Measurements from ENCODE around the gene HIGD2A.
"Not testable (repeated sequence)": the region's sequence is repeated elsewhere in the genome, so short reads cannot be mapped to it uniquely, and the experiment has no call there.

HIGD2A gene

DNA sequence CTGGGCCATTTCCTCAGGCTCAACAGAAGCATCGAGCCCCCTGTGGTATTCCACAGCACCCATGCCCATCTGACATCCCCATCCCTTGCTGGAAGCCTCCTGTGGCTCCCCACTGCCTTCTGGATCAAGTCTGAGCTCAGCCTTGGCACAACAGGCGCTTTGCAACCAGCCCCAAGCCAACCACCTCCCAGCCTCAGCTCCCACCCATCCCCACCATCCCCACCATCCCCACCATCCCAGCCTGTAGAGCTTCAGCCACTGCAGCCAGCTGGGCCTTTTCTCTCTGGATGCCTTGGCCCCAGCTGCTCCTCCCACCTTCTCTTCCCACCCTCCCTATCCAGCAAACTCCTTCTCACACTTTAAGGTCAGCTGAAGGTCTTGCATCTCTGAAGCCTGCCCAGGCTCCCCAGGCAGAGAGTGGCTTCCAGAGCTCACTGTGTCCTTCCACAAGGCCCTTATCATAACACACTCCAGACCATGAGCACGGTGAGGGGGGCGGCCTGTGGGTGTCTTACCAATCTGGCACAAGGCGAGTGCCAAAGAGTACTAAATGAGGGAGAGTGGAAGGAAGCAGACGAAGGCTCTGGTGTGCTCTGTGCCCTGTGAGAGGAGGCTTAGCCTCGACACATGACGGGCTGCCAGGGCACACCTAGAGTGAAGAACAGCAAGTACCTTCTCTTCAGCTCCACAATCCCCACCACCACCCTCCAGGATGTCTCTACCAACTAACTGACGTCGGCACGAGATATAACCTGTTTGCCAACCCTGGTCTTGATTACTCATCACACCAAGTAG, 6.5 kb downstream of the HIGD2A start:
- no peak for DNase-seq (ENCODE audit: low read depth)

DNA sequence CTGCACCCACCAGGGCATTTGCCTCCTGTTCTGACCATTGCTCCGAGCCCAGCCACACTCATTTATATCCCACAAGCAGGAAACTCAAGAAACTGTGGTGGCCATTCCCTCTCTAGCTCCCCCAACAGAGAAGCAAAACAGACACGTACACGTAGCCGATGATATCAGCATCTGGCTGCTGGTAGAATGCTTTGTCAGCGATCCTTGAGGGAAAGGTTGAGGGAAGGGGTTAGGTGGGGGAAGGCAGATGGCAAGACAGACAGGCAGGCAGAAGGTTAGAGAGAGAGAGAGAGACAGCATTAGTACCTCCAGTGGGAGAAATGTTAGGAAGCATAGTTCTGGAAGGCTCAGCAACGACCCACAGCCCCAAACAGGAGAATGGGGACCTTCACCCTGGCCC, 7.8 kb downstream of the HIGD2A start:
- DNase-seq (ENCODE audit: low read depth): no peak

DNA sequence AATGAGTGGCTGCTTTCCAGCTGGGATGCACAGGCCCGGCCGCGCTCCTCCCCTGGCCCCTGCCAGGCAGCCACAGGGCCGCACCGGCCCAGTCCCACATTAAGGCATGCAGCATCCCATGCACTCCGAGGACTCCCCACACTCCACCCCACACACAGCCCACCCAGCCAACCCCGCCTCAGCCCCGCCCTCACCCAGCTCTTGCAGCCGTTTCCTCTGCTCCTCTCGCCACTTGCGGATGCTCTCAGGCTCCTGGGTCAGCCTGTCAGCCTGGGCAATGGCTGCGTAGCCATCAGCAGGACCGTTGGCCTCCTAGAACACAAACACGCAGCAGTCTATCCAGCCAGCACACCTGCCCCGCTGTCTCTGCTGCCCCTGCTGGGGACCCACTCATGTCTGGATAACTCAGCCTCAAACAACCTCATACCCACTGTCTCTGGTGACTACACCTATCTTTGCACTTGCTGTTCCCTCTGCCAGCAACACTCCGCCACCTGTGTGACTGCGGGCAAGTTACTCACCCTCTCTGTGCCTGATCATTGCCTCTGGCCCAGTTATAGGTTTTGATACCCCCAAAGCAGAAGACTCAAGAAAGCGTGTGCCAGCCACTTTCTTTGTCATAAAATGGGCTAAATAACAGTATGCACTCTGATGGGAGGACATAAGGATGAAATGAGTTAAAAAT, 9.3 kb downstream of the HIGD2A start:
- DNase-seq (ENCODE audit: low read depth): no peak

DNA sequence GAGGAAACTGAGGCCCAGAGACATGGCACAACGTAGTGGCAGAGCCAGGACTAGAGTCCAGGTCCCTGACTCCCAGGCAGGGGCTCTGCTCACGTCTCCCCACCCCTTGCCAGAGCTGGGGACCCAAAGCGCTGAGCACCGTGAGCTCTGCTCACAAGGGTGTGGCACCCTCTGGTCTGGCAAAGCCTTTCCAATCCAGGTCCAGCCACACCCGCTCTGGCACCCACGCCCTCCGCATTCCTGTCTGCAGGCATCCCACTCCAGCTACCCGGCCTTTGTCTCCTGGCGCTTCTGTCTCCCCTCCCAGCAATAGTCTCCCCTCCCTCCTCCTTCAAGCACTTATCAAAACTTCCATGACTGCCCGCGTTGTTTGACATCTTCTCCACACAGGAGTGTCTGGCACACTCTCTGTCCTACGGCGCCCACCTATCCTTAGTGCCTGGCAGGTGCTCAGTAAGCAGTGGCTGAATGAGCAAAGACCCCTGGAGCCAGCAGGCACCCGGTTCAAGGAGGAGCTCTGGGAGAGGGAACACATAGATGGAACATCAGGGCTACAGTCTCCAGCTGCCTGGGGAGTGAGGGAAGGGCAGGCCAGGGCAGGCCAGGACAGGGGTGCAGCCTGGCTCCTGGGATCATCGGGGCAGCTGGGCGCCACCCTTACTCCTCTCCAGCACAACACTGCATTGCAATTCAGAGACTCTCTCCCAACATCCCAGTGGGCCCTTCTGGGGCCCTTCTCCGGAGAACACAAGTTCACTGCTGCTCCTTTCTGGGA, 12.0 kb downstream of the HIGD2A start:
- DNase-seq (ENCODE audit: low read depth): no peak

DNA sequence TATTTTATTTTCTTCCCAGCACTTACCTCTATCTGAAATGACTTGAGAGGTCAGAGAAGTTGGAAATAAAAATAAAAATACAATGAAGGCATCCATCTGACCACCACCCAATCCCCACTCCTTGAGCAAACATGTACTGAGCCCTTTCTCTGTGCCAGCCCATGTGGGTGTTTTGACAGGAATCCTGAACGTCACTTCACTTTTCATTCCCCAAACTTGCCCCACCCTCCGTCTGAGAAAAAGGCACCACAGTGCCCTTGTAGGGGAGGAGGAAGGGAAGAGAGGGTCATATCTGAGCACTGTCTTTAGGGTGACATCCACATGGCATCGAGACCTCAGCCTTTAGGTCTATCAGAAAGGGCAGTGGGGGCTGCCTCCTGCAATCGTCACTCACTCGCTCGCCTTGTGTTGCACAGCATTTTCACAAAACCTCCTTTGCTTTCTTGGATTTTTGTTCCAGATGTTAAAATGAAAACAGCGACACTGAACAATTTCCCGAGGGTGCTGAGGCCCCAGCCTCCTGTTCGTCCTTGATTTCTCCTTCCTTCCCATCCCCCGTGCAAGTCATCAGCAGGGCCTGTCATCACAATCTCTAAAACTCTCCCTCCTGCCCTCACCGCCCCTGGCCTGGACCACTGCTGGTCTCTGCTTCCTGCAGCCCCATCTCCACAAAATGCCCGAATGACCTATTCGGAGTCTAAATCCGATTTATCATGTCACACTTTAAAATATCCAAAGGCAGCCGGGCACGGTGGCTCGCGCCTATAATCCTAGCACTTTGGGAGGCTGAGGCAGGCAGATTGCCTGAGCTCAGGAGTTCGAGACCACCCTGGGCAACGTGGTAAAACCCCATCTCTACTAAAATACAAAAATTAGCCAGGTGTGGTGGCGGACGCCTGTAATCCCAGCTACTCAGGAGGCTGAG, 13.0 kb downstream of the HIGD2A start:
- DNase-seq (ENCODE audit: low read depth): no peak

DNA sequence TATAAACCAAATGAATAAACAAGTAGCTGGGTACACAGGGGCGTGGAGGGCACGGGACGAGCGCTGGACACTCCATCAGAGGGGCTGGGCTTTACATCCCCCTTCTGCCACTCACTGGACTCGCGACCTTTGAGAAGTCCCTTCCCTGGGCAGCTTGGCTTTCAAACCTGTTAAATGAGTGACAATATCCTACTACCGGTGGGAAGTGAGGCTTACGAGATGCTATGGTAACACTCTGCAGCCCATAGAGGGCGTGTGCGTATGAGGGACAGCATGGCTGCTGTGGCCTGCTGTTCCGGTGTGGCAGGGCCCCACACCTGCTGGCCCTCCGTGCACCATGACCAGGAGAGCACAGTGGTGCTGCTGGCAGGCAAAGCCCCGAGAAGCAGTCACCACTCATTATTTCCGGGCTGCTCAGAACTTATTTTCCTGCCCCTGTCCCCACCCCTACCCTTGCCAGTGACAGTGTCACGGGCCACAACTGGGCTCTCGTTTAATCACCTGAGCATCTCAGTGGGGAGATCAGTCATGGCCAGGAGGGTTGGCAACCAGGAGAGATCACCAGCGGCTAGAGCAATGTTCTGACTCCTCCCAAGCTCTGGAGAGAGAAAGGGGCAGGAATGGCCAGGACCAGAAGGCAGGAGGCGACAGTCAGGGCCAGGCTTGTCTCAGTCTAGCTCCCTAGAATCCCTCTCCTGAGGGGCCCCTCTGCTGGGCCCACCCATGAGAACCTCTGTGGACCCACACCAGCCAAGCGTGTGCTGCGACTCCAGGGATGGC, 17.3 kb downstream of the HIGD2A start:
- no peak for DNase-seq (ENCODE audit: low read depth)

DNA sequence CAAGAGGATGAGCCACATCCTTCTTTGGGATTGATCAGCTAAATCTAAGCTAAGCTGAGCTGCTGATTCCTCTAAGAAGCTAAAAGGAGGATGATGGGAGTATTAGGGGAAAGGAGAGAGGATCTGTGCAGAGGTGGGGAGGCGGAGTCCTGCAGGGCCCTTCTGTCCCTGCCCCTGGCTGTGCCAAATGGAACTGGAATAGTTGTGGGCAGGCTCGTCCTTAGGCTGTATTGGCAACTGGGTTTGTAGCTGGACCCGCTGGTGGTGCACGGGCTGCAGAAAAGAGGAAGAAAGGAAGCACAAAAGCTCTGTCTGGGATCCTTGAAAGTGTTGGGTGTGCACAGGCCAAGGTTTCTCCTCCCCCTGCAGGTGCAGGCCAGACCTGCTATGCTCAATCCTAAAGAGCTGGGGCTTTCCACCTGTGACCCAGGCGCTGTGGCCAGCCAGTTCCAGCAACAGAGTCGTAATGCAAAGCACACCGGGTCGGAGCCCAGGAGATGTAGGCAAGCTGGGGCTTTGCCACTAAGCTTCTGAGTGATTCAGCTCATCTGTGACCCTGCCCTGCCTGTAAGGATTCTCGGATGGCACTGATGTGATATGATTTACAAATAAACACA, 18.0 kb downstream of the HIGD2A start:
- no peak for DNase-seq (ENCODE audit: low read depth)

DNA sequence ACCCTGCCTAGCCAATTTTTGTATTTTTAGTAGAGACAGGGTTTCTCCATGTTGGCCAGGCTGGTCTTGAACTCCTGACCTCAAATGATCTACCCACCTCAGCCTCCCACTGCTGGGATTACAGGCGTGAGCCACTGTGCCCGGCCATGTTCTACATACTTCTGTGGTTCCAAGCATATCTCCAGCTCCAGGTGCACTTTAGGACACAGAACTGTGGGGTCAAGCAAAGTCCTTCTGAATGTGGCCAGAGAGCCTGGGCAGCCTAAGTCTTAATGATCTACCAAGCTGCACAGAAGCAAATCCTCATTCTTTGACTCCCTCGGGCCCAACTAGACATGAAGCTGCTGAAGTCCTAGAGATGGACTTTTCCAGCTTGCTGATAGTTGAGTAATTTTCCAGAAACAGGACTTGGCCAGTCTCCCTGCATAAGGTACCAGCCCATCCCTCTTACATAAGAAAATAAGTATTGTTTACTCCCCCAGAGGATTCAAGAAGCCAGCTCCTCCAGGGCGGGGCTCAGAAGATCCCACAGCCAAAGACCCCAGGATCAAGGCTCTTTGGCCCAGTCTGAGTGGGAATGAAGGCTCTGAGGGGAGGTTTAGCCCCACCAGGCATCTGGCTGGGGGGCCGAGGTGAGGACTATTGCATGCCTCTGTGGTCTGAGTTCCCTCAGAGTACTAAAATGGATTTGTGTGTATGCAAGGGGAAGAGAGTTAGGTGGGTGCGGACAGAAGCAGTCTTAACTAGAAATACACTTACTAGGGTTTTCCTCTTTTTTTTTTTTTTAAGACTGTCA, 19.1 kb downstream of the HIGD2A start:
- DNase-seq (ENCODE audit: low read depth): no peak

DNA sequence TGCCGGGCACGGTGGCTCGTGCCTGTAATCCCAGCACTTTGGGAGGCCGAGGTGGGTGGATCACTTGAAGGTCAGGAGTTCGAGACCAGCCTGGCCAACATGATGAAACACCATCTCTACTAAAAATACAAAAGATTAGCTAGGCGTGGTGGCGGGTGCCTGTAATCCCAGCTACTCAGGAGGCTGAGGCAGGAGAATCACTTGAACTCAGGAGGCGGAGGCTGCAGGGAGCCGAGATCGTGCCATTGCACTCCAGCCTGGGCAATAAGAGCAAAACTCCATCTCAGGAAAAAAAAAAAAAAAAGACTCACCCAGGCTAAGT, 19.7 kb downstream of the HIGD2A start:
- not testable (repeated sequence) for DNase-seq (ENCODE audit: low read depth)

DNA sequence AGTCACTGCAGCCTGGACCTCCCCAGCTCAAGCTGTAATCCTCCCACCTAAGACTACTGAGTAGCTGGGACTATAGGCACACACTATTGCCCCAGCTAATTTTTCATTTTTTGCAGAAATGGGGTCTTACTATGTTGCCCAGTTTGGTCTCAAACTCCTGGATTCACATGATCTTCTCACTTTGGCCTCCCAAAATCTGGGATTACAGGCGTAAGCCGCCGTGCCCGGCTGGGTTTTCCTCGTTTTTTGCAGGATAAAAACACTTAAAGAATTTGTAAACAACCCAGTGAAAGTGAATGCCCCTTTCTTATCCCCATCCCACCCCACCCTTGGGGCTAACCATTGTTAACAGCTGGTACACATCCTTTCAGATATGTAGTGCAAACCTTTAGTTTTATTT, 20.0 kb downstream of the HIGD2A start:
- no peak for DNase-seq (ENCODE audit: low read depth)

DNA sequence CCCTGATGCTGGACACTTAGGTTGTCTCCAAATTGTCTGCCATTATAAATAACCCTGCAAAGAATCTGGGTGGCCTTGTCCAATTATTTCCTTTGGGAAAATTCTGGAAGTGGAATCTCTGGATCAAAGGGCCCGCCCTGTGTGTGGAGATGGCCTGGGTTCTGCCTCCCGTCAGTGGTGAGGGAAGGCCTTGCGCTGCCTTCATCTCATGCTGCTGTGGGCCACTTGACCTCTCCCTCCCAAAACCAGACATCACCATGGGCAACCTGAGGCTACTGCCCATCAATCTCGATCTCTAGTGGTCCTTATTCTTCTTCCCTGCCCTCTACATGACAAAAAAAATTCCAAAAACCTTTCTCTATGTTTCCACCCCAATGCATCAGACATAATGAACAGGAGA, 21.2 kb downstream of the HIGD2A start:
- no peak for DNase-seq (ENCODE audit: low read depth)

DNA sequence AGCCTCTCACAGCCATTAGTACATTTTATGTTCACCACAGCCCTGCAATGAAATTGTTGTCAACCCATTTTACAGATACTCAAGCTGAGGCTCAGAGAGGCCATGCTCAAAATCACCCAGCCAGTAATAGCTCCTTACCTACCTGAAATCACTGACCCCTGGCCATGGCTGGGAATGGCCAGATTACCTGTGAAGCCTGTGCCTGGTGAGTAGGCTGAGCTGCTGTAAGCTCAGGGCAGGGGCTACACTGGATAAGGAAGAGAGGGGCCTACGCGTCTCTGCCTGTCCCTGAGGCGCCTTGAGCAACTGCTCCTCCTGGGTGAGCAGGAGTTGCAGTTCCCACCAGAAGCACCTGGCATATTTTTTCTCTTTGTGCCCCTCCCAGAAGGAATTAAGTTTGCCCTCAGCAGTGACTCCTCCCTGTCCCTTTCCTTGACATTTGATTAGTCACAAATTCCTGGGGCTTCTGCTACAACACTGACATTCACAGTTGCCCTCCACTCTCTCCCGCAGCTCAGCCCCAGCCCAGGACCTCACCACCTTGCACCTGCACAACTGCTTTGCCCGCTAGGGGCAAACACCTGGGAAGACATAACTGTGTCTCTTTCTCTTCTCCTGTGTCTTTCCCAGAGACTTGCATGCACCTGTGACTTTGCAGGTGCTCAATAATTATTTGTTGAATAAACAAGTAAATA, 22.1 kb downstream of the HIGD2A start:
- no peak for DNase-seq (ENCODE audit: low read depth)

DNA sequence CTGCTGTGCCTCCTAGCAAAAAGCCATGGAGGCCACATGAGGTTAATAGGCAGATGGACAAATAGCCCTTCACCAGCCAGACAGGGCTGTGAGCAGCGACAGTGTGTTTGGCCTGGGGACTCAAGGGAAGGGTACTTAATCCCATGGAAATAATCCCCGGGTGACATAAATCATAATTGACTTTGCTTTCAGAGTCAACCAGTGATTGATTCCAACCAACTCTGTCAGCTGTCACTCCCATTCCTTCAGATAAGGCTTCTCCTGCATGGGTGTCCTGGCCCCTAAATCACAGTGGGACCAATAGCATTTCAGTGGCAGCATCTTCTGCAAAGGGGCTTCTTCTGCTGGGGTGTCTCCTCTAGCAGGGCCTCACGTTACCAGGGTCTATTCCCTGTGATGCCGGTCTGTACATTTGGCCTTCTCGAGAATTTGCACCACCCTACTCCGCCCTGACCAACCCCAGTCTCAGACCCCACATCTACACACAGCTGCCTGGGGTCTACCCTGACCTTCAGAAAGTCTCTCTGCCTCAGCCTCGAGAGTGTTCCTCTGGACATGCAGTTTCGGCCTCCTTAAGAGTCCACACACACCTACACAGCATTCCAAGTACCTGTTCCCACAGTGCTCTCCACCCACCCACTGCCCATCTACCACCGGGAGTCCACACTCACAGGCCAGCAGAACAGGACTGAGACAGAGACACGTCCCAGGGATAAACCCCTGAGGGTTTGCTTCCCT, 24.1 kb downstream of the HIGD2A start:
- no peak for DNase-seq (ENCODE audit: low read depth)

DNA sequence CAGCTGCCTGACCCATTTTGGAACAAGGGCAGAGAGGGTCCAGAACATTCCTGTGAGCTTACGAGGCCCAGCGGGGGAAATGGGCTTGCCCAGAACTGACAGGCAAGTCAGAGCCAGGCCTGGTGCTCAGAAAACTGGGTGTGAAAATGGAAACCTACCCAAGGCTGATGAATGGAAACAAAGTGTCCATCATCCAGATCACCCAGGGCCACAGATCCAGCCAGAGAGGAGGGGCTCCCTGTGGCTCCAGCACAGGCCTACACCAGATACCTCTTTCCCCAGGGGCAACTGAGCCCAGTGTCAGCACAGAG, 24.7 kb downstream of the HIGD2A start:
- DNase-seq (ENCODE audit: low read depth): no peak

DNA sequence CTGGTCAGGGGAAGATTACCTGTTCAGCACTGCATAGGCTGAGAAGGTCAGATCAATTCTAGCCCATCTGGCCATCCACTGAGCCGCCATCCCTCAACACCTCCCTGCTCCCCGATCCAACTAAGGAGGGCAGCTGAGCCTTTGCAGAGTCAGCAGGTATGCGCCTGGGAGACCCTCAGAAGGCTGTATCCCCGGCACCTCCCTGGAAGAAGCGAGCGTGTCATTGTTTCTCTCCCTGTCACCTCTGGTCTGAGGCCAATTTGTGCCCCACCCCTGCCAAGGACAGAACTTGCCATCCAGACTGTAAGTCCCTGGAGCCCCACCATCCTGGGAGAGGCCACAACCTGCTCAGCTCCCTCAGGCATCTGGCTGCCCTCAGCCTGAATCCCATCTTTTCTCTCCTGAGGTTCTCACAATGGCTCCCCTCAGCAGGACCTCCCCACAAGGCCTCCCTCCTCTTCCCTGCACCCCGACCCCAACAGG, 25.2 kb downstream of the HIGD2A start:
- DNase-seq (ENCODE audit: low read depth): no peak

DNA sequence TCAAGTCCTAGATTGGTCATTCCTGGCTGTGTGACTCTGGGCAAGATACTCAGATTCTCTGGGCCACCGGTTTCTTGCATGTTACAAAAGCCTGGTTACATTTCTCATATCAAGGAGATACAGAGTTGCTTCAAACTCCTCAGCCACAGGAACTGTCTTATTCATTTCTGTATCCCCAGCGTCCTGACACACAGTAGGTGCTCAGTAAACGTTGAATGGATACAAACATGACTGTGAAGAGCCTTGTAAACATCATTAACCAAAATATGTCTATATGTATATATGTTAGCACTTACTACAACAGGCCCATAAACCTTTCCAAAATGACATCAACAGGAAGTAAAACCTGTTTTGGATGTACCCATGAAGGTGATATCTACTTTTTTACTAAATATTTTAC, 26.2 kb downstream of the HIGD2A start:
- no peak for DNase-seq (ENCODE audit: low read depth)

DNA sequence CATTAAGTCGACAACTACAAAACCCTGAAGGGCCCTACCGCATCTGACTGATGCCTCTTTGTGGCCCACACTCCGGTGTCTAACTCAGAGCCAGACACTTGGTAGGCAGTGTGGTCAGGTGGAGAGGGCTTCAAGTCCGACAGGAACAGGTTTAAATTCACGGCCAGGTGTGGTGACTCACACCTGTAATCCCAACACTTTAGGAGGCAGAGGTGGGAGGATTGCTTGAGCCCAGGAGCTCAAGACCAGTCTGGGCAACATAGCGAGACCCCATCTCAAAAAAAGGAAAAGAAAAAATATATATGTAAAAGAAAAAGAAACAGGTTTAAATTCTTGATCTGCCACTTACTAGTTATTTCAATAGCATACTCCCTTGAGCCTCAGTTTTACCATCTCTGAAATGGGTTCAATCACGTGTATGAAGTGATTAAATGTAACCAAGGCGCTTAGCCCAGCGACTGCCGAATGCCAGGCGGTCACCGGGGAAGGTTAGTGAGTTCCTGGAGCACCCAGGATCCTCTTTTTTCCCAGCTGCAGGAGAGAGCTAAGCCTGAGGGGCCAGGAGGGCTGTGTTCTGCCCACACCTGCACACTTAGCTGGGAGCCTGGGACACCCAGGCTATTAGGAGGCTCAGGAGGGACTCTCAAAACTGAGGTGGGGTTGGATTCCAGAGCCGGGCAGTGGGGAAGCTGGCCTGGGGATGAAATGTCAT, 26.8 kb downstream of the HIGD2A start:
- DNase-seq (ENCODE audit: low read depth): no peak

Data from stimulated activated CD8-positive, alpha-beta memory T cell treated with anti-CD3 and anti-CD28 coated beads, Interleukin-7, amount 100 ng/mL, for 24 hours (primary cell).